KMS-11 (cell line): ENCODE data around the gene HTR1B.
A peak's percentile ranks its signal among the peaks of the same experiment; 100 is the strongest.

Experiments used
- H2AFZ ChIP-seq: fragments of 200-600 bp; sonication (generic); 2 replicates; pipeline ENCODE4 v1.6.1; 2016; ENCODE audit warnings: antibody characterized with exemption, mixed run types, low read depth
- H3K27ac ChIP-seq: fragments of 200-600 bp; sonication (generic); 2 replicates; pipeline ENCODE4 v1.6.1; 2016; ENCODE audit warnings: mild to moderate bottlenecking, mixed run types
- H3K27me3 ChIP-seq: fragments of 200-600 bp; sonication (generic); 2 replicates; pipeline ENCODE4 v1.6.1; 2017; ENCODE audit warnings: mild to moderate bottlenecking, low read depth, mixed run types, moderate library complexity; ENCODE audit not compliant: insufficient read depth
- H3K36me3 ChIP-seq: fragments of 200-600 bp; sonication (generic); 2 replicates; pipeline ENCODE4 v1.6.1; 2017; ENCODE audit warnings: mild to moderate bottlenecking, mixed run types; ENCODE audit not compliant: insufficient read depth
- H3K4me1 ChIP-seq: fragments of 200-600 bp; sonication (generic); 2 replicates; pipeline ENCODE4 v1.6.1; 2016; ENCODE audit warnings: mild to moderate bottlenecking, low read depth, mixed run types; ENCODE audit not compliant: poor library complexity, severe bottlenecking
- H3K4me2 ChIP-seq: fragments of 200-600 bp; sonication (generic); 2 replicates; pipeline ENCODE4 v1.7.0; 2016; ENCODE audit warnings: mild to moderate bottlenecking, mixed run types
- H3K4me3 ChIP-seq: fragments of 200-600 bp; sonication (generic); IDR thresholded peaks from 2 replicates; pipeline ENCODE4 v1.6.1; 2017; ENCODE audit warnings: low read depth, low read length, mixed read lengths; ENCODE audit not compliant: insufficient read depth
- H3K79me2 ChIP-seq: fragments of 200-600 bp; sonication (generic); 2 replicates; pipeline ENCODE4 v1.6.1; 2016; ENCODE audit warnings: low read depth, mixed run types; ENCODE audit not compliant: insufficient read depth
- H3K9ac ChIP-seq: fragments of 200-600 bp; sonication (generic); 2 replicates; pipeline ENCODE4 v1.6.1; 2016; ENCODE audit warnings: mild to moderate bottlenecking, mixed run types
- H4K20me1 ChIP-seq: fragments of 200-600 bp; sonication (generic); 2 replicates; pipeline ENCODE4 v1.6.1; 2016; ENCODE audit warnings: mild to moderate bottlenecking, mixed run types; ENCODE audit not compliant: insufficient read depth
- CTCF ChIP-seq: fragments of 200-600 bp; sonication (generic); conservative IDR thresholded peaks from 2 replicates; pipeline ENCODE4 v1.6.1; 2017; ENCODE audit warnings: low read depth, mild to moderate bottlenecking, antibody characterized with exemption, low read length, moderate library complexity, mixed read lengths

The HTR1B gene

GRCh38 chr6:77474286-77474956, 11.1 kb upstream of the HTR1B start:
- peak overlapping the region; percentile 47; the same call in 1 of the 2 replicates for H3K27ac ChIP-seq

GRCh38 chr6:77470983-77471382, 7.7 kb upstream of the HTR1B start:
- no peaks in the 10 kb centered on the region for H3K79me2 ChIP-seq
- H3K27ac ChIP-seq, result no peak overlapping the region
- H3K36me3 ChIP-seq, result no peaks in the 10 kb centered on the region
- H3K9ac ChIP-seq, result no peak overlapping the region
- no peaks in the 10 kb centered on the region for H4K20me1 ChIP-seq
- H3K4me2 ChIP-seq, result no peak overlapping the region
- H3K4me3 ChIP-seq, result no peak overlapping the region
- peaks cover 5% of the 10 kb centered on the region for H3K4me1 ChIP-seq
- H2AFZ ChIP-seq, result no peak overlapping the region
- H3K27me3 ChIP-seq, result no peaks in the 10 kb centered on the region
- TF ChIP-seq CTCF, result no peak

More at GRCh38 chr6:77474286-77474956, 11.1 kb upstream of the HTR1B start:
- H2AFZ ChIP-seq, result peak overlapping the region; percentile 80
- no peaks in the 10 kb centered on the region for H4K20me1 ChIP-seq
- H3K27me3 ChIP-seq, result no peaks in the 10 kb centered on the region
- no peaks in the 10 kb centered on the region for H3K79me2 ChIP-seq
- peak overlapping the region; percentile 46; the same call in 1 of the 2 replicates for H3K9ac ChIP-seq
- H3K4me3 ChIP-seq, result no peak overlapping the region
- H3K4me1 ChIP-seq, result peaks cover 5% of the 10 kb centered on the region
- peak overlapping the region; percentile 47; the same call in 1 of the 2 replicates for H3K4me2 ChIP-seq
- TF ChIP-seq CTCF, result no peak
- no peaks in the 10 kb centered on the region for H3K36me3 ChIP-seq

GRCh38 chr6:77468939-77469338, 5.6 kb upstream of the HTR1B start:
- no peaks in the 10 kb centered on the region for H3K27me3 ChIP-seq
- no peak overlapping the region for H3K4me3 ChIP-seq
- H3K79me2 ChIP-seq, result no peaks in the 10 kb centered on the region
- H3K9ac ChIP-seq, result no peak overlapping the region
- no peak for TF ChIP-seq CTCF
- H3K4me2 ChIP-seq, result no peak overlapping the region
- no peak overlapping the region for H2AFZ ChIP-seq
- H3K36me3 ChIP-seq, result no peaks in the 10 kb centered on the region
- H3K27ac ChIP-seq, result no peak overlapping the region
- H4K20me1 ChIP-seq, result no peaks in the 10 kb centered on the region
- H3K4me1 ChIP-seq, result peaks cover 5% of the 10 kb centered on the region

GRCh38 chr6:77466451-77467437, 3.5 kb upstream of the HTR1B start:
- Histone ChIP-seq H3K9ac (no peak overlapping the region), H3K79me2 (no peaks in the 10 kb centered on the region), H4K20me1 (no peaks in the 10 kb centered on the region), H3K27me3 (no peaks in the 10 kb centered on the region), H3K27ac (no peak overlapping the region), H3K4me2 (no peak overlapping the region), H2AFZ (no peak overlapping the region), H3K4me1 (no peaks in the 10 kb centered on the region), H3K4me3 (no peak overlapping the region), H3K36me3 (no peaks in the 10 kb centered on the region)
- no peak for TF ChIP-seq CTCF
